Measurements from ENCODE around the gene KRTAP20-3.

KRTAP20-3 gene

DNA sequence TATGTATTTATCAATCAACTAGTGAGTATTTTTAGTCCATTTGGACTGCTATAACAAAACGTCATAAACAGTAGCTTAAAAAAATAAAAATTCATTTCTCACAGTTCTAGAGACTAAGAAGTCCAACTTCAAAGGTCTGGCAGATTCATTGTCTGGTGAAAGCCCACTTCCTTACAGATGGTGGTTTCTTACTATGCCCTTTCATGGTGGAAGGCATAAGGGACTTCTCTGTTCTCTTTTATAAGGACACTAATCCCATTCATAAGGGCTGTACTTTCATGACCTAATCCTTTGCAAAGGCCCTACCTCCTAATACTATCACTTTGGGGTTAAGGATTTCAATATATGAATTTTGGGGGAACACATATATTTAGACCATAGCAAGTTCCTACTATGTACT is 37.9 kb downstream of the KRTAP20-3 start:
- no peak for DNase-seq (ENCODE audit: low read depth in 2 of 2)

DNA sequence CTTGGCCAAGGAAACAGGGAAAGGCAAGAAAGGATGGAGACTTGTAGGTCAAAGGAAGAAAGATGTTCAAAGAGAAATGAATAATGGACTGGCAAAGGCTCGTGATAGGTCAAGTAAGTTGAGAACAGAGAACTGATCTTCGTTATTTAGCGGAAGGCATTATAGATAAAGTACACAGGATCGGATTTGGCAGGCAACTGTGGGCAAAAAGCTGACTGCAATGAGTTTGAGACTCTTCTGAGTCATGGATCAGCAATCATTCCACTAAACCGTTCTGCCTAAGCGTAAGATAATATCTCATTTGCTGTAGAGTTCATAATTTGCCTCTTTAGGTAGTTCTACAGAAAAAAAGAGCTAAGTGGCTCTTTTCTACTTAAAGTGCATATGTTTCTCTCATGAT is 41.8 kb downstream of the KRTAP20-3 start:
- no peak for DNase-seq (ENCODE audit: low read depth in 2 of 2)

DNA sequence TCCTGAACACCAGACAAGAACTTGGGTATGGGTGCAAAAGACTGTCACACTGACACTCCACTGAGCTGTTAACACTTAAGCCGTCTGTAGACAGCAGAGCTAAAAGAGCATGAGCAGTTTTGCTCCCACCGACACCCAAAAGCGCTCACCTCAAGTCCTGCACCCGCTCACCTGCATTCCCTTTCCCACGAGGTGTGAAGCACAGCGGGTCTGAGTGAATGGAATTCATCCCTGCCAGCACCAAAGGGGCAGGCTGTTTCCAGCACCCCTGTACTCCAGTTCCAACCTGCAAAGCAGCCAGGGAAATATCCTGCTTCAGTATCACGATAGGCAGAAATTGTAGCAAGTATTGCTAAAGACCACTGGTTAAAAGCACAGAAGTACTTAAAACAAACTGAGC is 47.2 kb downstream of the KRTAP20-3 start:
- DNase-seq (ENCODE audit: low read depth in 2 of 2) = no peak

Data from stimulated activated CD8-positive, alpha-beta memory T cell treated with anti-CD3 and anti-CD28 coated beads, Interleukin-2, amount 100 ng/mL, for 1 hour (primary cell).